Measurements from ENCODE around the gene RTF1. TPM values are rescaled to one million over a fixed set of nuclear protein-coding genes. Genes with fewer than 3 reads are reported as not detected.
"Not testable (repeated sequence)": the region's sequence is repeated elsewhere in the genome, so short reads cannot be mapped to it uniquely, and the experiment has no call there.

RTF1 gene
- total RNA-seq, 3 donors from 2014 or later, result 26.4 to 50.2 (median 33.1) TPM

DNA sequence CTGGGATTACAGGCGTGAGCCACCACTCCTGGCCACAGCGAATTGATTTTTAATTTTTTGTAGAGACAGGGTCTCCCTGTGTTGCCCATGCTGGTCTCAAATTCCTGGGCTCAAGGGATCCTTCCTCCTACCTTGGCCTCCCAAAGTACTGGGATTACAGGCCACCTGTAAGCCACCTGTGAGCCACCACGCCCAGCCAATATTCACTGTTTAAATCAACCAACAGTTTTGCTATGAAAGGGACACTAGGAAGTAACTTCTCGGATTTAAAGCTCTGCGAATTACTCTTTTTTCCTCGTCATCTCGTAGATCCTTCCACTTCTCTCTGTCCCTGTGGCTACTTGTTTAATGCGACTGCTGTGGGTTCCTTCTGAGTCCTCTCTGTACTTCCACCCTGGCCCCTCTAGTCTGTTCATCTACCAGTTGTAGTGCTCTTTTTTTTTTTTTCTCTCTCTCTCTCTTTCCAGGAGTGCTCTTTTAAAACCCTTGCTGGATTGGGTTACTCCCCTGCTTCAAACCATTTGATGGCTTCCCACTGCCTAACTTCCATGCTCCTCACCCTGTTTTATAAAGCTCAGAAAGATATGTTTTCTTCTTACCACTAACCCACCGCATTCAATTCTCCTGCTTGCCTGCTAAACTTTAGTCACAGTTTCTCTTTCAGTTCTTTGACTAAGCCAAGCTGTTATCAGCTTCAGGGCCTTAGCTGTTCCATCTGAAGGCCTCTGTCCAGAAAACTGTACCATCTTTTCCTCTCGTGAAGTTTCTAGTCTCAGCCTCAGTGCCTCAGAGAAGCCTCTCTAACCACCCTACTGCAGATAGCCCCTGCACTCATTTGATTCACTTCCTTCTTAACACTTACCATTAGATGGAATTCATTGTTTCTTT, 12.4 kb downstream of the RTF1 start:
- no peak overlapping the region for H3K4me3 ChIP-seq
- peak in 1 of 3 donors; percentile 41 for DNase-seq
- TF ChIP-seq, protein P1, sequence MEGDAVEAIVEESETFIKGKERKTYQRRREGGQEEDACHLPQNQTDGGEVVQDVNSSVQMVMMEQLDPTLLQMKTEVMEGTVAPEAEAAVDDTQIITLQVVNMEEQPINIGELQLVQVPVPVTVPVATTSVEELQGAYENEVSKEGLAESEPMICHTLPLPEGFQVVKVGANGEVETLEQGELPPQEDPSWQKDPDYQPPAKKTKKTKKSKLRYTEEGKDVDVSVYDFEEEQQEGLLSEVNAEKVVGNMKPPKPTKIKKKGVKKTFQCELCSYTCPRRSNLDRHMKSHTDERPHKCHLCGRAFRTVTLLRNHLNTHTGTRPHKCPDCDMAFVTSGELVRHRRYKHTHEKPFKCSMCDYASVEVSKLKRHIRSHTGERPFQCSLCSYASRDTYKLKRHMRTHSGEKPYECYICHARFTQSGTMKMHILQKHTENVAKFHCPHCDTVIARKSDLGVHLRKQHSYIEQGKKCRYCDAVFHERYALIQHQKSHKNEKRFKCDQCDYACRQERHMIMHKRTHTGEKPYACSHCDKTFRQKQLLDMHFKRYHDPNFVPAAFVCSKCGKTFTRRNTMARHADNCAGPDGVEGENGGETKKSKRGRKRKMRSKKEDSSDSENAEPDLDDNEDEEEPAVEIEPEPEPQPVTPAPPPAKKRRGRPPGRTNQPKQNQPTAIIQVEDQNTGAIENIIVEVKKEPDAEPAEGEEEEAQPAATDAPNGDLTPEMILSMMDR (IDR thresholded peaks at IDR 0.05), result no peak
- ATAC-seq, result peak; percentile 86
- peaks cover 10% of the 10 kb centered on the region for H3K4me1 ChIP-seq (ENCODE audit: low read depth)
- intact Hi-C loops (cut with DNase I, micrococcal nuclease), result no loop called here
- no peaks in the 10 kb centered on the region for H3K9me3 ChIP-seq
- no peaks in the 10 kb centered on the region for H3K36me3 ChIP-seq (ENCODE audit: low read depth)

DNA sequence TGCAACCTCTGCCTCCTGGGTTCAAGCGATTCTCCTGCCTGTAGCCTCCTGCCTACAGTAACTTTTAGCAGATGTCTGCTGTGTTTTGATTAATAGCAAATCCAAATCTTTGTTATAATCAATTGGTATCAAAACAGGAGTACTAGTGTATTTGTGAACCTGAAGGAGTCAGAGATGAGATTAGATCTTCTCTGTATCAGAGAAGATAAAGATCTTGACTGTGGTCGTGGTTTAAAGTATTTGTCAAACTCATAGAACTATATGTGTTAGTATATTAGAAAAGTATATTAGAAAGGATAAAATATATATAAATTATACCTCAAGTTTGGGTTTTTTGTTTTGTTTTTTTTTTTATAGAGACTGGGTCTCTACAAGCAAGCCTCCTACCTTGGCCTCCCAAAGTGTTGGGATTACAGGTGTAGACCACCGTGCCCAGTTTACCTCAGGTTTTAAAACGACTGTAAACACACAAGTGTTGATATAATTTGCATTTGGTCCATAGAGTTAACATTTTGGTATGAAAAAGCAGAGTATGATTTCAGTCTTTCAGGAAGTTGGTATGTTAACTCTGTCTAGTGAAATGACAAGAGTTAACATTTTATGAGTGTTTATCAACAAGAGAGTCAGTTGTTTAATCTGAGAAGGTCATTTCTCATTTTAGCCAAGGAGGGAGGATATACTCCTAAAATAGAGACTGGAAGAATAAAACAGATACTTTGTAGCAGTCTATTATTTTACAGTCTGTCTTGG, 18.3 kb downstream of the RTF1 start:
- DNase-seq, result no peak
- ATAC-seq, result no peak
- no peaks in the 10 kb centered on the region for H3K9me3 ChIP-seq
- H3K4me3 ChIP-seq, result no peak overlapping the region
- no peaks in the 10 kb centered on the region for H3K36me3 ChIP-seq (ENCODE audit: low read depth)
- intact Hi-C loops (cut with DNase I, micrococcal nuclease), result no loop called here
- H3K4me1 ChIP-seq (ENCODE audit: low read depth), result no peaks in the 10 kb centered on the region
- TF ChIP-seq, protein P1 (IDR thresholded peaks at IDR 0.05), result no peak

DNA sequence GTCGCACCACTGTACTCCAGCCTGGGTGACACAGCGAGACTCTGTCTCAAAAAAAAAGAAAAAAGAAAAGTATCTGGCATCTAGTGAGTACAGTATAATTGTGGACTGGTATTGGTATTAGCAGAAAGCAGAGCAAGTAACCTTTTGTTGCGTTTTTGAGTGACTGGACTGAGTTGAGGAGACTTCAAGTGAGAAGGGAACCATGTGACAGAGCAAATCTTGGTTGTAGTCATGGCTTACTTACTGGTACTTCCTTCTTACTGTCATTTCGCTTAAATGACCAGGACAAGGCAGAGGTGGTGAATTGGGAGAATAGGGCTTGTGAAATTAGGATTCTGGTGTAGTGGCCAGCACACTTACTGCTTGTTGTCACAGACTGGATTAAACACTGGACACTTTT, 20.6 kb downstream of the RTF1 start:
- ATAC-seq (no peak), DNase-seq (no peak)
- H3K36me3 ChIP-seq (ENCODE audit: low read depth), result no peaks in the 10 kb centered on the region
- intact Hi-C loops (cut with DNase I, micrococcal nuclease), result no loop called here
- no peaks in the 10 kb centered on the region for H3K9me3 ChIP-seq
- H3K4me3 ChIP-seq, result no peak overlapping the region
- H3K4me1 ChIP-seq (ENCODE audit: low read depth), result no peaks in the 10 kb centered on the region
- TF ChIP-seq, protein P1 (IDR thresholded peaks at IDR 0.05), result no peak

DNA sequence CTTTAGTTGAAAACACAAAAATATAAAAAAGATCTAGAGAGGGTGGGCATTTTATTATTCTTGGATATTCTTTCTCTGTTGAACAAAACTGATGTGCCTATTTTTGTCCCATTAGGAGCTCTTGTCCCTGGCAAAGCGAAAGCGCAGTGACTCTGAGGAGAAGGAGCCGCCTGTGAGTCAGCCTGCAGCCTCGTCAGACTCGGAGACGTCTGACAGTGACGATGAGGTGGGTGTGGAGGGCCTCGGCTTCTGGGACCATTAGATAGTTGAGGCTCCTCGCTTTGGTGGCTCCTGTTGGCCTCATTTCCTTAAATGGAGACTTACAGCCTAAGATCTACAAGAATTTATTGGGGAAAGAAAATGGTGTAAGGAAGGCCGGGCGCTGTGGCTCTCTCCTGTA, 21.3 kb downstream of the RTF1 start:
- no peak for DNase-seq
- H3K36me3 ChIP-seq (ENCODE audit: low read depth), result no peaks in the 10 kb centered on the region

DNA sequence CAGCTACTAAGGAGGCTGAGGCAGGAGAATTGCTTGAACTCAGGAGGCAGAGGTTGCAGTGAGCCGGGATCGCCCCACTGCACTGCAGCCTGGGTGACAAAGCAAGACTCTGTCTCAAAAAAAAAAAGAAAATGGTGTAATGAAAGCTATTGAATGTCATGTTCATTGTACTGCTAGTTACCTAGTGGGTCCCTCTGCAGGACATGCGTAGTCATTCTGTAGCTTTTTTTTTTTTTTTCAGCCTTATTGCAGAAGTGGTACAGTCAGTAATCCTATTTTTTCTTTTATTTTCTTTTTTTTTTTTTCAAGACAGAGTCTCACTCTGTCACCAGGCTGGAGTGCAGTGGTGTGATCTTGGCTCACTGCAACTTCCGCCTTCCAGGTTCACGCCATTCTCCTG, 21.9 kb downstream of the RTF1 start:
- H3K36me3 ChIP-seq (ENCODE audit: low read depth); ATAC-seq; intact Hi-C loops (cut with DNase I, micrococcal nuclease); DNase-seq; H3K9me3 ChIP-seq; H3K4me3 ChIP-seq; H3K4me1 ChIP-seq (ENCODE audit: low read depth): not testable (repeated sequence)

More for the DNA sequence above, 21.3 kb downstream of the RTF1 start:
- no peaks in the 10 kb centered on the region for H3K4me1 ChIP-seq (ENCODE audit: low read depth)
- H3K4me3 ChIP-seq, result no peak overlapping the region
- intact Hi-C loops (cut with DNase I, micrococcal nuclease), result no loop called here
- TF ChIP-seq, protein P1 (IDR thresholded peaks at IDR 0.05), result no peak
- ATAC-seq, result no peak
- H3K9me3 ChIP-seq, result no peaks in the 10 kb centered on the region

DNA sequence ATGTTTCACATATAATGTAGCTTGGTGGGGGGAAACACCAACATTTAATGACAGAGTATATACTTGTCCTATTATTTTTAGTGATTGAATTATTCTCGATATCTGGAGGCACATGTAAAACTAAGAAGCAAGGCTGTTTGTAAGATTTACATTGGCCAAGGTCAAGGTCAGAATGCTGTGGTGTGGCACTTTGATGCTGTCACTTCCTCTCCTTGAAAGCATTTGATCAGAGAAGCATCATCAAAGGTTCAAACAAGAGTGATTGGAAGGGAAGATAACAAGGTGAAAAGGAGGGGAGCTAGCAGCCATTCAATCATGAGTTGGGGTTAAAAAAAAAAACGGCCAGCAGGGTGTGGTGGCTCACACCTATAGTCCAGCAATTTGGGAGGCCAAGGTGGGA, 26.4 kb downstream of the RTF1 start:
- TF ChIP-seq, protein P1 (IDR thresholded peaks at IDR 0.05), result no peak
- intact Hi-C loops (cut with DNase I, micrococcal nuclease), result no loop called here
- H3K4me1 ChIP-seq (ENCODE audit: low read depth), result no peaks in the 10 kb centered on the region
- H3K36me3 ChIP-seq (ENCODE audit: low read depth), result no peaks in the 10 kb centered on the region
- H3K9me3 ChIP-seq, result no peaks in the 10 kb centered on the region
- no peak for ATAC-seq
- DNase-seq, result no peak
- H3K4me3 ChIP-seq, result no peak overlapping the region
